Ramos (cell line): ENCODE results near the gene TNS4.
"Not testable (repeated sequence)": the region's sequence is repeated elsewhere in the genome, so short reads cannot be mapped to it uniquely, and the experiment has no call there.

ENCODE experiments used
- in situ Hi-C: fragments of 300-500 bp; cut with MboI; formaldehyde crosslinking; loops from one replicate; pipeline ENCODE4 v1.14.3; 2022; ENCODE audit warnings: low sequenced_read_pairs; ENCODE audit not compliant: unreplicated experiment

Gene TNS4

DNA sequence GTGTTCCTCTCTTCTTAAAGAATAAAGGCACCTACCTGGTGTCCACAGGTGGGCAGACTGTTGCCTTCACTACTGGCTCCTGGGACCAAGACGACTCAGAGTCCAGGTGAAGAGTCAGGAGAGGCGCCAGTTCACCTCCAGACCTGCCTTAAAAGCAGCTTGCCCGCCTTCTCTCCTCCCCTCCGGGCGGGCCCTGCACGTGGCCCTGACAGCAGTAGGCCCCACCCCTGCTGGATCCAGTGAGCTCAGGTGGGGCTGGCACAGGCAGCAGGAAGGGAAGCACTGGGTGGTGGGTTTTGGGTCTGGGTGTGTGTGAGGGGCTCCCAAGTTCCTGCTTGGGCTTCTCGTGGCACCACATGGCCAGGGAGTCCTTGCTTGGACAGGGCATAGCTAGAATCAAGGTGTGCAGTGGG, at the start of gene TNS4:
Gene TNS4, minus strand, starts transcription at position 125 of the 413 bp plus-strand sequence. CDS start 5,198 bp downstream, outside the sequence.
- in situ Hi-C loops: no loop called here

DNA sequence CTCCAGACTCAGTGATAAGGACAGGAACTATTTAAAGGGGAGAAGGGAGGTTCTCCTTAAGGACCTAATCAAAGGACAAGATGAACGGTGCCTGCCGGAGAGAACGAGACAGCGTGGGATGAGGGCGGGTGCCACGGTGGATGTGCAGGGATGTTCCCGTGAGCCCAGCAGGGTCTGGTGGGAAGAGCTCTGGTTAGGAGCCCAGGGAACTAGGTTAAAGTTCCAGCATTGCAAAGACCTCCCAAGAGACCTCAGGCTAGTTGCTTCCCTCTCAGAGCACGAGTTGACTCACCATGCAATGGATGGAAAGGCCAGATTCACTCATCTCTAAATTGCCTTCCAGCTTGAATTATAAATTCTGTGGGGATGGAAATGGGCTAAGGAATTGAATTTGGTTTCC, 49.2 kb upstream of the TNS4 start:
- in situ Hi-C loops: no loop called here

DNA sequence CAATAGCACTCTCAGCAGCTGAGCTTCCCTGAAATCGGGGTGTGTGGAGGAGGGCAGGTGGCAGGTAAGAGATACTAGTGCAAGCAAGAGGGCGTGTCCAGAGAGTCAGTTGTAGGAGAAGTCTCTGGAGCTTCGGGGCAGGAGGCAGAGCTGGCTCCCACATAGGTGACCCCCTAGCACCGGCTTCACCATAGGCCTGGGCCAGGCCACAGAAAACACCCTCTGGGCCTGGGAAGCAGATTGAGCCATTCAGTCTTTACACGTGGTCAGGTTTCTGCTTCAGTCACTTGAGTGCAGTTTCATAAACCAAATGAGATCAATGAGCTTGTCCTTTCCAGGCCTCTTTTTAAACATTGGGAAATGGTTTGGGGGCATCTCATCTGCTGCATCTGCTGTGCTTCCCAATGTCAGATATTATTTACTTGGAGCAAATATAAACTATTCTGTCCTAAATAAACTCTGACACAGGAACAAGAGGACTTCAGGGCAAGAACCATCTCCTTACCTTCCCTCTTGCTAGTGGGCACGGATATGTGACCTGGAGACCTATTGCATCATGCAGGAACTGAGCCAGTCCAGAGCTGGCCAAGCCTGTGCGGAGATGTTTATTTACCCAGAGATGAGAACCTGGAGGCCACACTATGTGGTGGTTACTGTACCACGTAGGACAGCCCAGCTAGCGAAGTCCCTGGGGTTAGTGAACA, 47.7 kb upstream of the TNS4 start:
- in situ Hi-C loops: no loop called here

DNA sequence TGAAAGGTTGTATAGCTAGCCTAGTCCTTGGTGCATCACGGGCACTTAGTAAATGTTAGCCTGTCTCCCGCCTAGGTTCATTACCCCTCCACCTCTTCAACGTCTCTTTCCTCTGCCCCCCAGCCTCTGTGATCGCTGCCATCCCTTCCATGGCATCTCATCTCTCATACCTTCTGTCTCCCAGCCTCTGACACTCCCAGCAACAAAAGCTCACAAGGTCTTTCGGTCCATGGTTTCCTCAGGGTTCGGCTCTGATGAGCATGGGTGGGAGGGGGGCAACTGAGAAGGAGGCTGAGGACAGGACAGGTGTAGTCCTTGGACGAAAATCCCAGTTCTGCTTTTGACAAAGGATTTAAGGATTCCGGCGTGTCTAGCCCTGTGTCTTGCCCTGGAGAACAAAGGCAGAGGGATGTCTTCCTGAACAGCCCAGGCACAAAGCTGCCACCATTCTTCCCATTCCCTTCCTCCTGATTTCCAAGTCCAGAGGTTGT, 47.1 kb upstream of the TNS4 start:
- in situ Hi-C loops: no loop called here

DNA sequence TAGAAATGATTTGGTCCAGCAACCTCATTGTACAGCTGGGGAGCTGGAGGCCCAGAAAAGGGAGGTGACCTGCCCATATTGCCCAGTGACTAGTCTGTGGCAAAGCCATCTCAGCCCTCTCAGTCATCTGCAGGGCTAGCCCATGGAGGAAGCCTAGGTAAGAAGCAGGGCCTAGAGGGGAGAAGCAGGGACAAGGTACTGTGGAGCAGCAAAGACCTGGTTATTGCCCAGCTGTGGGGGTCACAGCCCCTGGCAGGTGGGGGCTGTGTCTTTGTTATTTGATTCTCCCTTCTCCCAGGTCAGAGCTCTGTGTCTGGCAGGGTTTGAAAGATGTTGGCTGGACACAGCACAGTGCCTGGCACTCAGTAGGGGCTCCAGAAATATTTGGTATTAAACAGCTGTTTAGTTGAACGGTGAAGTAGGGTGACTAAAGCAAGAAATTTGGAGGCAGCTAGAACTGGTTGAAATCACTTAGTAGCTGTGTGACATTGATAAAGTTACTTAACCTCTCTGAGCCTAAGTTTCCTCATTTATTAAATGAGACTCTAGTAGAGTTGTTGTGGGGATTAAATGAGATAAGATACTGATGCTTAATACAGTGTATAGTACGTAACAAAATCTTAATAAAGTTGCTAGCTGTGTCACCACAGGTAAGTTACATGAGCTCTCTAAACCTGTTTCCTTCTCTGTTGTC, 46.5 kb upstream of the TNS4 start:
- in situ Hi-C loops: no loop called here

DNA sequence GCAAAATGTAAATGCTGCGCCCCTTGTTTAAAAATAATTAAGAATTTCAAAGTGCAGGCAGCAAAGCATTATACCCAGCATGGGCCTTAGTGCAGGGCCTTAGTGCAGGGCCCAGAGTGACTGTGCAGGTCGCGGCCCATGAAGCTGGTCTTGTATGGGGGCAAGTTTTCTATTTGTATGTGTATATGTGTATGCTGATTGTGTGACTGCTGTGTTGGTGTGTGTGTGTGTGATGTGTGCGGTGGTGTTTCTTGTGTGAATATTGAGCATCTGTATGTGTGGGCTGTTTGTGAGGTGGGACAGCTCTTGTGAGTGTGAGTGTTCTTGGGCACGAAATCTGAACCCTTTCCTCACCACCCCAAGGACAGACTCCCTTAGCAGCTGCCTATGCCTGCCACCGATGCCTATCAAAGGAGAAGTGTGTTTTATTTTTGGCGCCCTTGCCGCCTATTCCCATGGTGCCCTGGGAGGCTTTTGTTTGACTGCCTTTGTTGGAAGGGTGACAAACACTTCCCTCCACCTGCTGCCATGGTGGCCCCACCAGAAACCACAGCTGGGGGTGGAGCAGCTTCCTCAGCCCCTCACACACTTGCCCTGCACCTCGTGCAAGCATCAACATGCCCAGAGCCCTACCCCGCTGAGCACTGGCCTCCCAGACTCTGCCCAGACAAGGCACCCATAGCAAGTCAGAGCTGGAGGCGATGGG, 45.8 kb upstream of the TNS4 start:
- in situ Hi-C loops: no loop called here

- in situ Hi-C loops: not testable (repeated sequence)
These were observed 45.1 kb upstream of the TNS4 start for GRCh38 chr17:40546497-40546896.

- in situ Hi-C loops: no loop called here
These were observed 44.2 kb upstream of the TNS4 start for GRCh38 chr17:40545660-40546059.

- in situ Hi-C loops: no loop called here
These were observed 41.4 kb upstream of the TNS4 start for GRCh38 chr17:40542558-40543411.

DNA sequence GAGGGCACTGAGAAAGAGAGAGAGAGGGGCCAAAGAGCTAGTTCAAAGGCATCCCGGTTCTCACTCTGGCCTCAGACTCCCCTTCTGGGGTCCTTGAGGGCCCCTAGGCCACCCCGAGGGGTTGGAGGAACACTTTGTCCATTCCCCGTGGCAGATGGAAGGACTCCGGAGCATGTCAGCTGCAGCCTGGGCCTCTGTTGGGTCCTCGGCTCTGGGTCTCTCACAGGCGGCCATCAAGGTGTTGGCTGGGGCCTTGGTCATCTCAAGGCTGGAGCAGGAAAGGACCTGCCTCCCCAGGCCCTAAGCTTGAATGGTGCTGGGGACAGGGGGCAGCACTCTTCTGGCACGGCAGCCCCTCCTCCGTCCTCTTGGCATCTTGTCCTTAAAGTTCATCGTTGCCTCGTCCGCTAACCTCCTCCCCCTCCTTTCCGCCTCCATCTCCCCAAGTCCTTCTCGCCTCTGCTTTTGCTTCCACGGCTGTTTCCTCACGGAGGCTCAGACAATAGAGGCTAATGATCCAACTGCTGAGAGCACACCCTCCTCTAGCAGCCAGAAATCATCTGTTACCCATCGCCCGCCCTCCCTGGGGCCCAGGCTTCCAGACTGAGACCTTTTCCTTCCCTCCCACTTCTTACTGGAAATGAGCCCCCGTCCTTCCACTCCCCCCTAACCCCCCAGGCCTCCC, 40.6 kb upstream of the TNS4 start:
- in situ Hi-C loops: no loop called here

DNA sequence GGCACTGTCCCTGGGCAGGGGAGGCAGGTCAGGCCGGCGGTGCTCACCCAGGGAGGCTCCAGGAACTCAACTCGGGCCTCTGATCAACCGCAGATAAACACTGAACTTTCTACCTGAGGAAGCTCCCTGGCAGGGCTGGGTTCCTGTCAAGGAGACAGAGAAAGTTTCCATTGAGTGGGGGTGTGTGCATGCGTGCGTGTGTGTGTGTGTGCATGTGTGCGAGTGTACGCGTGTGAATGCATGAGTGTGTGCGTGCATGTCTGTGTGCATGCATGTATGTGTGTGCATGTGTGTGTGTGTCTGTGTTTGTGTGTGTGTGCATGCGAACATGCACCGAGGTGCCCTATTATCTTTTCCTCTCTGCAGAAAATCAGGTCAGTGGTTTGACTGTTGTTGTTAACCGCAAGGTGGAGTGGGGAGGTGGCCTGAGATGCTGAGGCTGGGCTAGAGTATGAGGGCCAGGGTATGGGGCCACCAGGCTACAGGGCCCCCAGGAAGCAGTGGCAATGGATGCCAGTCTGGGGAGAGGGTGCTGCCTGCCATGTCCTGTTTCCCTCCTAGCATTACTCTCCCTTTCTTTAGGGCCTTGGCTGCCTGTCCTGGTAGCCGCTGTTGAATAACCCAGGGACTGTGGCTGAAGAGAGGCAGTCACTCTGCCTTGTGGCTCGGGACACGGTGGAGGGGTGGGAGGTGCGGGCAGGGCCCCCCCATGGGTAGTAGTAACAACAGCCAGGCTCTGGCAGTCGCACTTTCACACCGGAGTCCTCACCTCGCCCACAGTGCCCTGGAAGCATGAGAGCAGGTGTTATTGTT, 39.8 kb upstream of the TNS4 start:
- in situ Hi-C loops: no loop called here

- in situ Hi-C loops: no loop called here
These were observed 39.0 kb upstream of the TNS4 start for GRCh38 chr17:40540448-40540847.

DNA sequence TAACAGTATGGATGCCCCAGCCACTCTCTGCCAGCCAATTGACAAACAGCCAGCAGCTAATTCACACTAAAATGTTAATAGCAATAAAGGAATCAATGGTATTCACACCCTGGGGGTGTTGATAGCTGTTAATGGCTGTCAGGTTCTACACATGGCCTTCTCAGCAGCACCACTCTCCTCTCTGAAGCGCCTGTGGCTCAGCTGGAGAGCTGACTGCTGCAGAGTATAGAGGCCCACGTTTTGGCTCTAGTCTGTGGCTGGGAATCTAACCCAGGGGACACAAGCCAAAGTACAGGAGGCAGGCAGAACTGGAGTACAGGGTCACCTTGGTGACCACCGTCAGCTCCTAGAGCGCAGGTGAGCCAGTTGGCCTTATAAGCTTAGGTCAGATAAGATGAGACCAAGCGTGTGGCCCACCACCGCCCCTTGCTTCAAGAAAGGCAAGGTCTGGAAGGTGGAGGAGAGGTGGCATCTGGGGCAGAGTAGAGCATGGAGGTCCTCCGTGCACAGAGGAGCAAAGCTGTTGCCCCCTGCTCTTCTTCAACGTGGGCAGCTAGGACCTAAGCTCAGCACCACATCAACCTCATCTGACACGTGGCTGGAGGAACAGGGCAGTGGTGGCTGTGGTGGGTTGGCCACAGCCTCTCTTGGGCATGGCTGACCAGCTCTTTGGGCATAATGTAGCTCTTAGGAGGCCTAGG, 38.4 kb upstream of the TNS4 start:
- in situ Hi-C loops: loop anchor here (5.0 to 10.0 kb wide), 2 partner anchors 105 to 178 kb away; partner anchors contain the start of gene GJD3

DNA sequence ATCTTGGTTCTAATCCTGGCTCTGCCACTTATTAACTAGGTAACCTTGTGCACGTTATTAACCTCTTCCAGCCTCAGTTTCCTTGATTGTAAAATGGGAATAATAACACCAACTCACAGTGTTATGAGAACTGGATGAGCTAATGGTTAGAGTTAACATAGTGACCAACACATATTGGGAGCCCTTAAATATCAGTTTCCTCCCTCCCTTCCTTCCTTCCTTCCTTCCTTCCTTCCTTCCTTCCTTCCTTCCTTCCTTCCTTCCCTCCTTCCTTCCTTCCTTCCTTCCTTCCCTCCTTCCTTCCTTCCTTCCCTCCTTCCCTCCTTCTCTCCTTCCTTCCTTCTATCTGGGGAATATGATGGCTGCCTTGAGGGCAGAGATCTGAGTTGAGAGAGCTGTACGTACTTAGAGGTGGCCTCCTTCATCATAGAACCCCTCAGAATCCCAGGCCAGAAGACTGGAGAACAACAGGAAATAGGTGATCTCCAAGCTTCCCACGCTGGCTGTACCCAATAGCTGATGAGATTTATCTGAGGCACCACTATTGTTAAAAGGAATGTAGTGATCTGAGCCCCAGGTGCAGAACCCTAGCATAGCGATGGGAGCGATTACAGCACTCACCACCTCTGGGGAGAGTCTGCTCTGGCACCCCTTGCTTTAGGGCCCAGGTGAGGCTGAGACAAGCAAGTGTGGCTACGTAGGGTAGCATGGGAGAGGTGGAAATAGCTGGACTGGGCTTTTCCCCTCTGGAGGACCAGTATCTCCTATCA, 37.7 kb upstream of the TNS4 start:
- in situ Hi-C loops: loop anchor here (5.0 to 10.0 kb wide), 2 partner anchors 104 to 177 kb away; partner anchors contain the start of gene GJD3

DNA sequence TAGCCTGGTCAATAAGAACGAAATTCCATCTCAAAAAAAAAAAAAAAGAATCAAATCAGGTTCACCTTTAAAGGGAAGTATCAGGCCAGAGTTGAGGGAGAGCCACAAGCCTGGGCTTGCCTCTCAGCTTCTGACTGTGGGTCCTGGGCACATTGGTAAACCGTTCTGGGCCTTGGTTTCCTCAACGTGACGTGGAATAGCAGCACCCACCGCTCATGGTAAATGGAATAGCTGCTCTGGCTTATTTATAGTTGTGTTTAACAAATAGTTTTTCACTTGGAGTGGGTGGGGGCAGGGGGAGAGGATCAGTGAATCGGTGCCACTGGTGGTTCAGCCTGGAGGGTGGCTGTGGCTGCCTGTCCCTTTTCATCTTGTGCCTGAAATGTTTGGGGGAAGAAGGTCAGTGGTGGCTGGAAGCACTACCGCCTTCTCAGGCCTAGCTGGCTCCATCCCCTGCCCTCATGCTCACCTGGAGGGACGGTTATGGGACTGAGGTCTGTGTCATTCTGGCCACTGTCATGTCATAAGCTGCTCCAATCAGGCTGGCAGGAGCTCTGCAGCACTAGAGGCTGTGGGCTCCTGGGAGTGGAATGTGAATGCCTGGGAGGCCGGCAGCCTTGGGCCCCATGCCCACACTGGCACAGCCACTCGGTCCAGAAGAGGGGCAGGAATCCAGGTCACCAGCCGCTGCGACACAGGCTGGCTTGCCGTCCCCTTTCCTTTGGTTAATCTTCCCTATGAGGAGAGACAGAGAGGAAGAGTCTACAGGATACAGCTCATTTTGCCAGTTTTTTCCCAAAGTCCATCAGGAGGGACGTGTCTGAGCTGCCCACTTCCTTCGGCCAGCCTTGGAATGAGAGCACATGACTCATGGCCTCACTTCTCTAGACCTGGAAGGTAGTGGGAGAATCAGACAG, 36.9 kb upstream of the TNS4 start:
- in situ Hi-C loops: loop anchor here (5.0 to 10.0 kb wide), 2 partner anchors 103 to 176 kb away; partner anchors contain the start of gene GJD3
